ENCODE results near the gene RPTOR. TPM values are rescaled to one million over a fixed set of nuclear protein-coding genes. Genes with fewer than 3 reads are reported as not detected.
A peak's percentile ranks its signal among the peaks of the same experiment; 100 is the strongest.

The RPTOR gene
- total RNA-seq, 1 experiment from 2014 or later: 46.2 TPM

GRCh38 chr17:80758481-80759376, 214.1 kb downstream of the RPTOR start:
- H3K4me2 ChIP-seq (ENCODE audit: low read length): no peak overlapping the region
- no peak overlapping the region for H3K9ac ChIP-seq (ENCODE audit: low read length)
- H3F3A ChIP-seq (ENCODE audit: low read length, unreplicated experiment): peaks cover 5% of the 10 kb centered on the region
- no peak overlapping the region for H3K4me3 ChIP-seq (ENCODE audit: low read length)
- no TSS peak for BruUV-seq (replicated peaks)
- ChIA-PET POLR2A (ENCODE audit: unreplicated experiment) (interaction anchor here (0.6 kb wide), 1 partner anchor 16 kb away, joined by 3 read pairs; no protein-coding TSS in a partner anchor), CTCF (no interaction called here)
- H4K20me1 ChIP-seq (ENCODE audit: low read length): no peaks in the 10 kb centered on the region
- DNase-seq (no peak), ATAC-seq (no peak)
- H3K9me2 ChIP-seq (replicated peaks; ENCODE audit: low read length): no peaks in the 10 kb centered on the region
- H3K36me3 ChIP-seq (ENCODE audit: low read depth, low read length): peaks cover 12% of the 10 kb centered on the region; the same call in 1 of the 2 replicates
- H3K79me2 ChIP-seq (ENCODE audit: low read length): peaks cover 14% of the 10 kb centered on the region
- no peak overlapping the region for H2AFZ ChIP-seq (ENCODE audit: low read length)
- H3K27me3 ChIP-seq (ENCODE audit: low read length): no peaks in the 10 kb centered on the region
- intact Hi-C loops (cut with micrococcal nuclease): no loop called here
- peak overlapping the region; percentile 95; the same call in 1 of the 2 replicates for H3K27ac ChIP-seq (ENCODE audit: low read length)
- H3K4me1 ChIP-seq (ENCODE audit: insufficient read depth, low read length): peaks cover 32% of the 10 kb centered on the region
- no peak for TF ChIP-seq EZH2 (IDR thresholded peaks at IDR 0.05; ENCODE audit: low read length, unreplicated experiment)
- H3K9me3 ChIP-seq (ENCODE audit: low read length): no peaks in the 10 kb centered on the region

GRCh38 chr17:80759377-80759673, 214.7 kb downstream of the RPTOR start:
- H3K9me2 ChIP-seq (replicated peaks; ENCODE audit: low read length): no peaks in the 10 kb centered on the region
- ATAC-seq: no peak
- H2AFZ ChIP-seq (ENCODE audit: low read length): no peak overlapping the region
- peak overlapping the region; percentile 55; the same call in 1 of the 2 replicates for H3K9ac ChIP-seq (ENCODE audit: low read length)
- peaks cover 5% of the 10 kb centered on the region for H3F3A ChIP-seq (ENCODE audit: low read length, unreplicated experiment)
- H3K4me3 ChIP-seq (ENCODE audit: low read length): no peak overlapping the region
- no peak overlapping the region for H3K4me2 ChIP-seq (ENCODE audit: low read length)
- no peak for TF ChIP-seq EZH2phosphoT487 (IDR thresholded peaks at IDR 0.05; ENCODE audit: borderline replicate concordance, low read length)
- no peak for TF ChIP-seq CTCF (conservative IDR thresholded peaks at IDR 0.05; ENCODE audit: low read depth, low read length)
- POLR2A ChIA-PET (ENCODE audit: unreplicated experiment): interaction anchor here (0.6 kb wide), 1 partner anchor 16 kb away, joined by 3 read pairs; no protein-coding TSS in a partner anchor
- H3K36me3 ChIP-seq (ENCODE audit: low read depth, low read length): peaks cover 8% of the 10 kb centered on the region; the same call in 1 of the 2 replicates
- intact Hi-C loops (cut with micrococcal nuclease): no loop called here
- H3K79me2 ChIP-seq (ENCODE audit: low read length): peaks cover 14% of the 10 kb centered on the region
- no peaks in the 10 kb centered on the region for H3K27me3 ChIP-seq (ENCODE audit: low read length)
- CTCF ChIA-PET: no interaction called here
- no peaks in the 10 kb centered on the region for H3K9me3 ChIP-seq (ENCODE audit: low read length)
- peaks cover 32% of the 10 kb centered on the region for H3K4me1 ChIP-seq (ENCODE audit: insufficient read depth, low read length)
- no peaks in the 10 kb centered on the region for H4K20me1 ChIP-seq (ENCODE audit: low read length)
- DNase-seq: no peak
- H3K27ac ChIP-seq (ENCODE audit: low read length): peak overlapping the region; percentile 95
- BruUV-seq (replicated peaks): no TSS peak

- POLR2A ChIA-PET (ENCODE audit: unreplicated experiment): interaction anchor here (0.6 kb wide), 2 partner anchors 17 to 226 kb away, joined by 3 read pairs; no protein-coding TSS in a partner anchor
- DNase-seq (peak; percentile 96), ATAC-seq (peak; percentile 83)
- H3K79me2 ChIP-seq (ENCODE audit: low read length): peaks cover 14% of the 10 kb centered on the region
- peaks cover 32% of the 10 kb centered on the region for H3K4me1 ChIP-seq (ENCODE audit: insufficient read depth, low read length)
- CTCF ChIA-PET: interaction anchor here (0.5 kb wide), 1 partner anchor 32 kb away, joined by 3 read pairs; no protein-coding TSS in a partner anchor
- H3K27ac ChIP-seq (ENCODE audit: low read length): peak overlapping the region; percentile 95
- no TSS peak for BruUV-seq (replicated peaks)
- peak overlapping the region; percentile 79 for H3K4me2 ChIP-seq (ENCODE audit: low read length)
- H3F3A ChIP-seq (ENCODE audit: low read length, unreplicated experiment): peaks cover 5% of the 10 kb centered on the region
- no peaks in the 10 kb centered on the region for H3K9me3 ChIP-seq (ENCODE audit: low read length)
- no peak overlapping the region for H2AFZ ChIP-seq (ENCODE audit: low read length)
- no peaks in the 10 kb centered on the region for H3K9me2 ChIP-seq (replicated peaks; ENCODE audit: low read length)
- H3K36me3 ChIP-seq (ENCODE audit: low read depth, low read length): peaks cover 6% of the 10 kb centered on the region
- intact Hi-C loops (cut with micrococcal nuclease): loop anchor here (1.0 to 2.0 kb wide), 3 partner anchors 32 to 132 kb away; no protein-coding TSS in a partner anchor
- H3K27me3 ChIP-seq (ENCODE audit: low read length): no peaks in the 10 kb centered on the region
- no peaks in the 10 kb centered on the region for H4K20me1 ChIP-seq (ENCODE audit: low read length)
- peak overlapping the region; percentile 80 for H3K9ac ChIP-seq (ENCODE audit: low read length)
- H3K4me3 ChIP-seq (ENCODE audit: low read length): peak overlapping the region; percentile 52; the same call in 1 of the 2 replicates
- TF ChIP-seq EZH2 (IDR thresholded peaks at IDR 0.05; ENCODE audit: low read length, unreplicated experiment): no peak
- TF ChIP-seq CTCF (conservative IDR thresholded peaks at IDR 0.05; ENCODE audit: low read depth, low read length): no peak
- peak; percentile 45; the same call in 1 of the 2 replicates for TF ChIP-seq EZH2phosphoT487 (IDR thresholded peaks at IDR 0.05; ENCODE audit: borderline replicate concordance, low read length)
Observed at GRCh38 chr17:80760511-80760911, 215.9 kb downstream of the RPTOR start.
